HT1080 (cell line): ENCODE results near the gene CCDC57. TPM values are rescaled to one million over a fixed set of nuclear protein-coding genes. Genes with fewer than 3 reads are reported as not detected.
"Not testable (repeated sequence)": the region's sequence is repeated elsewhere in the genome, so short reads cannot be mapped to it uniquely, and the experiment has no call there.

ENCODE experiments used
- DNase-seq: peaks from one replicate; pipeline ENCODE4 v3.0.0-alpha.2; 2015; ENCODE audit warnings: low read depth
- total RNA-seq: library from RNA; depleted of rRNA; stranded (reverse); fragments of >200 nt; shearing (Covaris generic); gene quantifications from 2 replicates; pipeline ENCODE4 v1.2.3, GENCODE V29; 2014

The CCDC57 gene
- total RNA-seq, 1 experiment from 2014 or later, result 12.9 TPM

DNA sequence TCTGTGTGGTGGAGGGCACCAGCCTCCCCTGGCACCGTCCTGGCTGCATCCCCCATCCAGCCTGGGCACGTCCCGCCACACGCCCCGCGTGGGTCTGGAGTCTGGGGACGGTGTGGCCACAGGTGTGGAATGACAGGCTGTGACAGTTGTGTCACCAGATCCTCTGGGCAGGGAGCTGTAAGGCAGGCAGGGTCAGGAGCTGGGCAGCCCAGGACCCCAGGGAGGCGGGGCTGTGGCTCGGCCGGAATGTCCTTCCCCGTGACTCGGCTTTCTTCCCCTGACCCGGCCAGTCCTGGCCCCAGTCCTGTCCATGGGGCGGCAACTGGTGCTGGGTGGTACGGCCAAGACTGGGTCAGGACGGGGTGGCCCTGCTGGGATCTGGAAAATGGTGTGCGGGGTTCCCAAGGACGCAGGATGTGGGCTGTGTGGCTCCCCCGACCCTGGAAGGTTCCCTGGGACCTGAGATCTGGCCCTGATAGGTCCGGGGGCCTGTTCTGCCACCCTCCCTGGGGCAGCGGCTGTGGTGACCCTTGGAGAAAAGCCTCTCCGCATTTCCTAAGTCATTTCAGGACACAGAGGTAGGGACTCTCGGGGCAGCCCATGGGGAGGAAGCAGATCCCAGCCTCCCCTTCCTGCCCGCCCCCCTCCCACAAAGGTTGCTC lies 12.9 kb upstream of the CCDC57 start:
- DNase-seq, result no peak

DNA sequence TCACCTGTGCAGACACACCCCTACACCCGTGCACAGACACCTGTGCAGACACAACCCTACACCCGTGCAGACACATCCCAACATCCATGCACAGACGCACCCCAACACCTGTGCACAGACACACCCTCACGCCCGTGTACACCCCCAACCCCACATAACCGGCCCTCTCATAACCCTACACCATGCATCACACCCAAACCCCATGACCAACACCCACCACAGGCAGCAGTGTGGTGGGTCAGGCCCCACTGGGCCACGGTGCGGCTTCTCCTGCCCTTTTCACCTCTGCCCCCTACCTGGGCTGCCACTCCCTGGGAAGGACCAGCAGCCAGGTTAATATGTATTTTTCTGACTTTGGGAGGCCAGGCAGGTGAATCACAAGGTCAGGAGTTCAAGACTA lies 12.0 kb upstream of the CCDC57 start:
- no peak for DNase-seq

DNA sequence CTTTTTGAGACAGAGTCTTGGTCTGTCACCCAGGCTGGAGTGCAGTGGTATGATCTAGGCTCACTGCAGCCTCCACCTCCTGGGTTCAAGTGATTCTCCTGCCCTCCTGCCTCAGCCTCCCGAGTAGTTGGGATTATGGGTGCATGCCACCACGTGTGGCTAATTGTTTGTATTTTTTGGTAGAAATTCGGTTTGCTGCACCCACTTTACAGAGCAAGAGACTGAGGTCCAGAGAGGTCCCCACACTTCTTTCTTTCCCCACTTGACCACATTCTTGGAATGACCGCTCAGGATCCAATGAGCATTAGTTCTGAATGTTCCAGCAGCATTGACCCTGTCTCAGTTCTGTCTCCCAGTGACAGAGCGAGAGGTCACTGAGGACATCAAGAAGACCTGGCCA lies 10.9 kb upstream of the CCDC57 start:
- no peak for DNase-seq

DNA sequence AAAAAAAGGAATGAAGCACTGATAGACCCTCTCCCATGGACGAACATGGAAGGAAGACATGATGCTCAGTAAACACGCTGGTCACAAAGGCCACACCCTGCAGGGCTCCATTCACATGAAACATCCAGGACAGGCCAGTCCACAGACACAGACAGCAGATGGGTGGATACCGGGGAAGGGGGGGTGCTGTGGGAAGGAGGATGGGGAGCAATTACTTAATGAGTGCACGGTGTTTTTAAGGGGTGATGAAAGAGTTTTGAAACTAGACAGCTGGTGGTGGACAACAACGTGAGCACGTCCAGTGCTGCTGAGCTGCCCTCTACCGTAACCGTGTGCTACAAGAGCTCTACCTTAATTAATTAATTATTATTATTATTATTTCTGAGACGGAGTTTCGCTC lies 10.2 kb upstream of the CCDC57 start:
- no peak for DNase-seq

DNA sequence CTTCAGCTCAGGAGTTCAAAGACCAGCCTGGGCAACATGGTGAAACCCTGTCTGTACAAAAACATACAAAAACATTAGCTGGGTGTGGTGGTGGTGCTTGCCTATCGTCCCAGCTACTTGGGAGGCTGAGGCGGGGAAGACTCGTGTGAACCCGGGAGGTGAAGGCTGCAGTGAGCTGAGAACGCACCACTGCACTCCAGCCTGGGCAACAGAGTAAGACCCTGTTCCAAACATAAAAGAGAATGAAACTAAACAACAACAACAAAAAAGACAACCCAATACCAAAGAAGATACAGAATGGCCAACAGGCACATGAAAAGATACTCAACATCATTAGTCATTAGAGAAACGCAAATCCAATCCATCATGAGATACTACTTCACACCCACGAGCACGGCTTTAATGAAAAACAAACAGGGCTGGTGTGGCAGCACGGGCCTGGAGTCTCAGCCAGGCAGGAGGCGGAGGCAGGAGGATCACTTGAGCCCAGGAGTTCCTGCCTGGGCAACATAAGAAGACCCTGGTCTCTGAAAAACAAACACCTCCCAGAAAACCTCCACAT lies 8.8 kb upstream of the CCDC57 start:
- no peak for DNase-seq

DNA sequence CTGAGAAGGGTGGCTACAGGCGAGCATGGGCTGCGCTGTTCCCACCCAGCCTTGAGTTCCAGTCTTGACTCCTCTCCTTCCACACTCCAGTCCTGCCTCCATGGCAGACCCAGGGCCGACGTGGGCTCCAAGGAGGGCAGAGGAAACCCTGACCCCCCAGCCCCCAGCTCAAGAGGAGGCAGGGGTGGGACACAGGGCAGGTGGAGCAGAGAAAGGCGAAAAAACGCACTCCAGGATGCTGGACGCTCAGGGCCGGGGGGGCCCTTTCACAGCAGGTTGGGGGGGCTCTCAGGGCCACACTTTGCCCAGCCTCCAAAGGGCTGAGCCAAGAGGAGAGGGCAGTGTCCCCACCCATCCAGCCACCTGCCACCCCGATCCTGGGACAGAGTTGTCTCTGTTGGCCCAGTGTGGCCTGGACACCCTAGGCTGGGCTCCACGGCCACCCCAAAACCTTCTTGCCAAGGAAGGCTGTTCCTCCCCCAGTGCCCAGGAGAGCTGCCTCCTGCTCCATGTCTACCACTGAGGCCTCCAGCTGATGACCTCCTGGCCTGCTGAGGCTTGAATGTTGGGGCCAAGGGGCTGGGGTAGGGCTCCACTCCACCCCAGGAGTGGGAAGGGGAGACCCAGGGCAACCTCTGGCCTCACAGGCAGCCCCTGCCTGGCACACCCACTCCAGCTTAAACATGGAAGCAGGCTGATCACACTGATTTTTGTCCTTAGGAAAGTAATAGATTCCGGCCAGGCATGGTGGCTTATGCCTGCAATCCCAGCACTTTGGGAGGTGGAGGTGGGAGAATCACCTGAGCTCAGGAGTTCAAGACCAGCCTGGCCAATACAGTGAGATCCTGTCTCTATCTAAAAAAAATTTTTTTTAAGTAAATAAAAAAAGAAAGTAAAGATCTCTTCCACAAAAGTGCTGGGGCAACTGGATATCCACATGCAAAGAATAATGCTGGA lies 7.4 kb upstream of the CCDC57 start:
- DNase-seq, result no peak

DNA sequence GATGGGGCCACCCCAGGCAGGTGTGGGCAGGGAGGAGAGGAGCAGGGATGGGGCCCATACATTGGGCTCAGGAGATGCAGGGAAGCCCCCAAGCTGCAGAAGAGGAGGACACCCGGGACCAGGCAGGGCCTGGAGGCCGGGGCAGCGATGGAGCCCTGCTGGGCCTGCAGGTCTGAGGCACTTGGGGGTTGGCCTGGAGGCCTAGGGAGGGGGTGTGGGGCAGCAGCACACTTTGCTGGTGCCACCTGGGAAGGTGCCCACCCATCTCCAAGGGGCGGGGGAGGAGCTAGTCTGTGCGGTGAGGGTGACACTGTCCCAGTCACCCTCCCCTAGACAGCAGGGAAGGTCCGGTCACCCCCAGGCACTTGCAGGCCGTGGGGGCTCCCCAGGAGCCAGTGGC lies 6.4 kb upstream of the CCDC57 start:
- DNase-seq, result no peak

DNA sequence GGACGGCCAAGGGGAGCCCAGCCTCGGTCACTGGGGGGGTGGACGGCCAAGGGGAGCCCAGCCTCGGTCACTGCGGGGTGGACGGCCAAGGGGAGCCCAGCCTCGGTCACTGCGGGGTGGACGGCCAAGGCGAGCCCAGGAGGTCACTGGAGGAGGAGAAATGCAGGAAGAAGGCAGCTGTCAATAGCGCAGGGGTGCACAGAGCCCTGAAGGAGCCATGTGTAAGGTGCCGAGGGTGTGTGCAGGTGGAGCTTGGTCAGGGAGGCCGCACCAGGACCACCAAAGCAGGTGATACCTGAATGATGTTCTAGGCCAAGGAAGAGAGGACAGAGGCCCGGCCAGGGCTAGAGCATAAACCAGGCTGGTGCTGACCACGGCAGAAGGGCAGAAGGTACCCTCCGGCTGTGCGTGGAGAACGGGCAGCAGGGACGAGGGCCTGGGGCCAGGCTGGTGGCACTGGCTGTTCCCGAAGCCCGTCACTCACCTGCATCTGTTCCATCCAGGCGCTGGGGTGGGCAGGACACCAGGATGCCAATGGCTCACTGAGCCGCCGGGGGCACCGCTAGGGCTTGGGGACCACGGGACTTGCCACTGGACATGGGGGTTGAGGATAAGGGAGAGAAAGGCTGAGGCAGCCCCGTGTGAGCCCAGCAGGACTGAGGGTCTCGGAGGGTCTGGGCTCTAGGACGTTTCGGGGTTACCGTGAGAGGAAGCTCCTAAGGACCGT lies 5.9 kb upstream of the CCDC57 start:
- no peak for DNase-seq

DNA sequence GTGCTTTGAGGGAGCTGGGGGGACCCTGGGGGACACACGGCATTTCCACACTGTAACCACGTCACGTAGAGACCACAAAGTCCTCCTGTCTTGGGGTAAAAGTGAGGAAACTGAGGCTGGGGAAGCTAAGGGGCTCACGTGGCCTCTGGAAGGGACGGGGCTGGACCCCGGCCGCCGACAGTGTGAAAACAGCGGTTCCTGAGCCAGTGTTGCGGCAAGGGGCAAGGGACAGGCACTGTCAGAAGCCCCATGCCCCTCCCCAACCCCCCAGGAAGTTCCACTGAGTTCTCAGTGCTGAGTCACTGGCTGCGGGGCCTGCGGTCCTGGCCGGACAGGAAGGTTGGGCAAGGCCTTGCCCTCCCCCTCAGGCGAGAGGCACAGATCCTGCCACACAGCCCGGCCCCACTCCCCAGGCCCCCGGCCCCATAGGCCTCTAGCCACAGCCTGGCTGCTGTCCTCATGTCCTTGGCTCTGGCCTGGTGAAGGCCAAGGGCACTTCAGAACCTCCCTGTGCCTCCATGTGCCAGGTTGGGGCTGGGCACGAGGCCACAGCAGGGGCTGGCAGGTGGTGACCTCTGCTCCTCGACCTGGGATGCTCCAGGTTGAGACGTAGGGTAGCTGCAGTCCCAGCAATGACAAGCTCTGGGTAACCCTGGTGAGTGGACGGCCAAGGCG lies 5.0 kb upstream of the CCDC57 start:
- DNase-seq, result peak; percentile 92

DNA sequence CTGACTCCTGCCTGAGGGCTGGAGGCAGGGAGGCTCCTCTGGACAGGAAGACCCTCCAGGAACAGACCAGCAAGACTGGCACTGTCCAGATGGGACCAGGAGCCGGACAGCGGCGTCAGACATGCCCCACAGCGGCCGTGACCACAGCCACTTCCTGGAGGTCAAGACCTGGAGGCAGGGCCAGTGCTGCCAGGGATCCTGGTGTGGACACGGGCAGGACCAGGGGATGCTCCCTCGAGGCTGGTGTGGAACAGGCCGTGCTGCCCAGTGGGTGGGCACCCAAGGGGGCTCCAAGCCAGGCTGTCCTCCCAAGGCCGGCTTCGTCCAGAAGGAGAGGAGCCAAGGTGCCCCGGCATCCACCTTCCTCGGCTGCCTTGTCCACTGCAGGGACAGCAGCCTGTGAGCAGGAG lies 4.5 kb upstream of the CCDC57 start:
- no peak for DNase-seq

DNA sequence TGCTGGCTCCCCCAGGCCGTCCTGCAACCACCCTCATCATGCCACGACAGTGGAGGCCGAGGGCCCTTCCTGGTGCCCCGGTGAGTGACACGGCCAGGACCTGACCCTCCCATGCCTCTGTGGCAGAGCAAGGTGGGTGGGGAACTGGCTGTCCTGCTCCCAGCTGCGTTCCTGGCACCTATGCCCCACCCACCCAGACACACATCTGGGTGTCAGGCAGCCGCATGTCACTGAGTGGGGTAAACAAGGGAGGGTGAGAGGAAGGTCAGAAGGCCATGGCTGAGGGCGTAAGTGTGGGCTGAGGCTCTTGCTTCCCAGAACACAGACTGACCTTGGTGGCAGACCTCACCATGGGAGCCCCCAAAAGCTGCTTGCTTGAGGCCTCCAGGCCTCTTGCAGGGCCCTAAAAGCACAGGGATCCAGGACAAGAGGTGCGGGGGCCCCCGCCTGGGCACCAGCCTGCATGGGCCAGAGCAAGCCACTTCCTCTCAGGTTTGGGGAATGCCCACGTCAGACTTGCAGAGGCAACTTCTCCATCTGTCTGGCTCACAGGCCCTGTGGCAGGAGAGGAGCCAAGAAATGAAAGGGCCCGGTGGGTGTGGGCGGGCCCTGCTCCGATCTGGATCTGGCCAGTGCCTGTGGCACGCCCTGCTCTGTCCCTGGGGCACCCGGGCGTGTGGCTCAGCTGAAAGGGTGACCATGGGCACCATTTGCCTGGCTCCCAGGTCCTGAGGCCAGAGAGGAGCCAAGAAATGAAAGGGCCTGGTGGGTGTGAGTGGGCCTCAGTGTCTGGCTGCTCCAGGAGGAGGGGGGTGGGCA lies 3.9 kb upstream of the CCDC57 start:
- peak; percentile 92 for DNase-seq

DNA sequence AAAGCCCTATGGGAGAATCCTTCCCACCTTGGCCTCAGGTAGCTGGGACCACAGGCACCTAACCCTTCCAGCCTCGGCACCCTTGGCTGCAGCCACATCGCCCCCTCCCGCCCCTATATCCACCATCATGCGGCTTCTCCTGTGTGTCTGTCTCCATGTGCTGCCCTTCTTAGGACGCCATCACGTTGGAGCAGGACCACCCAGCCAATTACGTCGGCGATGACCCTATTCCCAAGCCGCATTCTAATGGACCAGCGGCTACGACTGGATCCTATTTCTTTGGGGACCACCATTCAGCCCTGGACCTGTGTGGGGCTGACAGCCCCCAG lies 3.3 kb upstream of the CCDC57 start:
- no peak for DNase-seq

DNA sequence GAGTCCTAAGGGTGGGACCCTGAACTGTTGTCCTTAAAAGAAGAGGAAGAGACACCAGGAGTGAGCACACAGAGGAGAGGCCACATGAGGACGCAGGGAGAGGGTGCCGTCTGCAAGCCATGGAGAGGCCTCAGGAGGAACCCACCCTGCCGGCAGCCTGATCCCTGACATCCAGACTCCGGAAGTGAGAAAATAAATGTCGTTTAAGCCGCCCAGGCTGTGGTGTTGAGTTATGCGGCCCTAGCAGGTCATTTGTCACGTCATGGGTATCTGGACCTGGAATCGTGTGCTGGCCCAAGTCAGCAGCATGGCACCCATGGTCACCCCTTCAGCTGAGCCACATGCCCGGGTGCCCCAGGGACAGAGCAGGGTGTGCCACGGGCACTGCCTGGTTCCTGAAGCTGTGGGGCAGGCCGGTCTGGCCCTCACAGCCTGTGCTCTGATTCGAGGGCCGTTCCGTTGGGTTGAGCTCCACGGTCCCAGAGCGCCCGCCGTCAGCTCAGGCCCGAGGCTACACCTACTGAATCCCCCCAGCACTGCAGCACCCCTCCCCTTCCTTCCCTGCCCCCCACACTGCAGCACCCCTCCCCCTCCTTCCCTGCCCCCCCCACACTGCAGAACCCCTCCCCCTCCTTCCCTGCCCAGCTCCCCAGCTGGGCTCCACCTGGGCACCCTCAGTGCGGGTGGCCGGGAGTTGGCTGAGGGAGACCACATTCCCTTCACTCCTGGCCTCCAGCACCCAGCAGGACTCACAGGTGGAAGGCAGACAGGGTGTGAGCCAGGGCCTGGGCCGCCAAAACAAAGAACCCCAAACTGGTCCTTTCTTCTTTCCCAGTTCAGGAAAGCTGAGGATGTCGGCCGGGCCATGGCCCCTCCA lies 2.7 kb upstream of the CCDC57 start:
- no peak for DNase-seq

DNA sequence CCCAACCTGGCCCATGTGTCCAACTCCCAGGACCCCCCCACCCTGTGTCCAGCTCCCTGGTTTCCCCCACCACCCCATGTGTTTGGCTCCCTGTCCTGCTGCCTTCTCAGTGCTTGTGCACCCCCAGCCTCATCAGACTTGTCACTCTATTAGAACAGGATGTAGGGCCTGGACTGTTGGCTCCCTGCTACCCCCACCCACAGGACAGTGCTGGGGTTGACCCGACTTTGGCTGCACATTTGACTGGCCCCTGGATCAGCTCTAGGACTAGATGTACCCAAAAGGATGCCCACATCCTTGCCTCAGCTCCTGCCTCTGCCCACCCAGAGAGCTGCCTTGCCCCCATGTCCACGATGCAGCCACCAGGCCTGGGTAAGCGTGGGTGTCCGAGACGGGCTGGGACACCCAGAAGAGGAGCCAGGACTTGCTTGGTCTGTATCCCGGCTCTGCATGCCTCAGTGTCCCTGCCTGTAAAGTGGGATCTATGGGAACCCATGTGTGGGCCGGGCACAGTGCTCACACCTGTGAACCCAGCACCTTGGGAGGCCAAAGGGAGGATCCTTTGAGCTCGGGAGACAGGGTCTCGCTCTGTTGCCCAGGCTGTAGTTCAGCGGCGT lies 1.5 kb upstream of the CCDC57 start:
- DNase-seq, result no peak

DNA sequence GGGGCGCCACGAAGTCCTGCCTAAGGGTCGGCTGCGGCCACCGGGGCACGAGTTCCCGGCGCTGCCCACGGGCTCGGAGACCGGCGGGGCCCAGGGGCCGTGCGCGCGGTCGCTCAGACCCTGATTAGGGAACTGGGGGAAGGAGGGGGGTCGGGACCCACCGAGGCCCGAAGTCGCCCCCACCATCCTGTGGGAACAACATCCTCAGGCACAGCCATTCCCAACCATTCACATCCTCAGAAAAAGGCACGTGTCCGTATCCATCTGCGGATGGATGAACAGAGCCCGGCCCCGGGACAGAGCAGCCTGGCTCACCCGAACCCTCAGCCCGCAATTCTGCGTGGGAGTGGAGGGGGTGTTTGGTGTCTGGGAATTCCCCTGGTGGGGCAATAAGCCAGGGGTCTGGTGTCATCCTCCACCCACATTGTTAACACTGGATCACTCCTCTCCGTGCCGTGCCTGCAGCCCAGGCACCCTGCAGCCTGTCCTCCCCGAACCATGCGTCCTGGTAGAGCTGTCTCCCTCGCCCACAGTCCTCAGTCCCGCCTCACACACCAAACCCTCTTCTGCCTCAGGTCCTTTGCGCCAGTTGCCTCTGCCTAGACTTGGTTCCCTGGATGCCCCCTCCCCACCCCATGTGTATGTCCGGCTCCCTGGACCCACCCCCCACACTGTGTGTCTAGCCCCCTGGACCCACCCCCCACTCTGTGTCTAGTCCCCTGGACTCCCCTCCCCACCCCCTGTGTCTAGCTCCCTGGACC lies 789 bp upstream of the CCDC57 start:
- DNase-seq, result peak; percentile 68

DNA sequence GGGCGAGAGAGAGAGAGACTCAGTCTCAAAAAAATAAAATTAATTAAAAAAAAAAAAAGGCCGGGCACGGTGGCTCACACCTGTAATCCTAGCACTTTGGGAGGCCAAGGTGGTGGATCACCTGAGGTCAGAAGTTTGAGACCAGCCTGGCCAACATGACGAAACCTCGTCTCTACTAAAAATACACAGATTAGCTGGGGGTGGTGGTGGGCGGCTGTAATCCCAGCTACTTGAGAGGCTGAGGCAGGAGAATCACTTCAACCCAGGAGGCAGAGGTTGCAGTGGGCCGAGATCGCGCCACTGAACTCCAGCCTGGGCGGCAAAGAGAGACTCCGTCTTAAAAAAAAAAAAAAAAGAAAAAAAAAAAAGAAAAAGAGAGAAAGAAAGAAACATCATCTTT lies 2.0 kb downstream of the CCDC57 start:
- not testable (repeated sequence) for DNase-seq

DNA sequence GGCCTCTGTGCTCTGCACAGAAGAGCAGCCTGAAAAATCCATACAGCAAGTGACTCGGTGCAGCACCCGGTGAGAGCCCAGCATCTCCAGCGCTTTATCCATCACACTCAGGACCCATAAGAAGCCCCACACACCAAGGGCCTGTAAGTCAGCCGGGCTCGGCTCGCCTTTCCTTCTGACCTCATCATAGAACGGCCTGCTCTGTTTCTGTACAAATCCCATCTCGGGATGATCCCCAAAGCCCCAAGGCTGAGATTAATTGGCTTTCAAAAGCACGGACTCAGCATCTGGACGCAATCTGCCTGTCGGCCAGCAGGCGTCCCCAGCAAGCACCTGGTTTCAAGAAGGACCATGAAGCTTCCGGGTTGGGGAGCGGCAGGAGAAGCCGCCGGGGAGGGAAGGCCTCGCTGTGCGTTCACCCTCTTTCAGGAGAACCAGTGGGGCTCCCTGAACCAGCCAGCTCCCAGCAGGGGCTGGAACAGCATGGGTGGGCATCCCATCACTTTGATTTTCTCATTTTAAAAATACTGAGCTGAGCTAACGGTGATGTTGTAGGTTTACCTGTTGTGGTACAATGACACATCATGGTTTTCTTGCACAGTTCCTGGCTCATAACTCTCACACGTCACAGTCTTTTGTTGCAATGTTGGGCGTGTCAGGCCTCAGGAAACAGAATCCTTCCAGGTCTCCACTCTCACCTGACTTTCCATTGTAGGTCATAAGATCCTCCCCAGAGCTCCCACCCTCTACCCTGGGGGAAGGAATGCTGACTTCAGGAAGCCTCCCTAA lies 6.7 kb downstream of the CCDC57 start:
- DNase-seq, result peak; percentile 80
